GM23248 (cell line): ENCODE results near the gene C10orf105. TPM values are rescaled to one million over a fixed set of nuclear protein-coding genes. Genes with fewer than 3 reads are reported as not detected.

Experiments
- DNase-seq: peaks from one replicate; pipeline ENCODE4 v3.0.0-alpha.2; 2015
- H2AFZ ChIP-seq: fragments of 200-600 bp; sonication (generic); 2 replicates; pipeline ENCODE4 v1.6.1; 2016; ENCODE audit warnings: antibody characterized with exemption
- H3F3A ChIP-seq: fragments of 200-600 bp; sonication (generic); 2 replicates; pipeline ENCODE4 v1.6.1; 2016; ENCODE audit warnings: mild to moderate bottlenecking, antibody characterized with exemption, mixed run types; ENCODE audit not compliant: insufficient read depth
- H3K27ac ChIP-seq: fragments of 200-600 bp; sonication (generic); 2 replicates; pipeline ENCODE4 v1.5.1; 2016; ENCODE audit warnings: mild to moderate bottlenecking
- H3K27me3 ChIP-seq: fragments of 200-600 bp; sonication (generic); replicated peaks from 2 replicates; pipeline ENCODE4 v1.6.1; 2016; ENCODE audit warnings: mild to moderate bottlenecking; ENCODE audit not compliant: insufficient read depth
- H3K36me3 ChIP-seq: fragments of 200-600 bp; sonication (generic); 2 replicates; pipeline ENCODE4 v1.6.1; 2016; ENCODE audit warnings: low read depth, mild to moderate bottlenecking
- H3K4me1 ChIP-seq: fragments of 200-600 bp; sonication (generic); 2 replicates; pipeline ENCODE4 v1.6.1; 2016; ENCODE audit warnings: mild to moderate bottlenecking; ENCODE audit not compliant: insufficient read depth
- H3K4me2 ChIP-seq: fragments of 200-600 bp; sonication (generic); one replicate; pipeline ENCODE4 v1.6.1; 2016; ENCODE audit warnings: mild to moderate bottlenecking; ENCODE audit not compliant: unreplicated experiment
- H3K4me3 ChIP-seq: fragments of 200-600 bp; sonication (generic); 2 replicates; pipeline ENCODE4 v1.5.1; 2016; ENCODE audit warnings: mild to moderate bottlenecking
- H3K79me2 ChIP-seq: fragments of 200-600 bp; sonication (generic); 2 replicates; pipeline ENCODE4 v1.6.1; 2016; ENCODE audit warnings: mild to moderate bottlenecking; ENCODE audit not compliant: insufficient read depth
- H3K9ac ChIP-seq: fragments of 200-600 bp; sonication (generic); 2 replicates; pipeline ENCODE4 v1.6.1; 2016; ENCODE audit warnings: mild to moderate bottlenecking
- H3K9me2 ChIP-seq: fragments of 200-600 bp; sonication (generic); 2 replicates; pipeline ENCODE4 v1.6.1; 2016; ENCODE audit warnings: mixed run types, mild to moderate bottlenecking, moderate library complexity; ENCODE audit not compliant: insufficient read depth
- H3K9me3 ChIP-seq: fragments of 200-600 bp; sonication (generic); one replicate; pipeline ENCODE4 v1.6.1; 2017; ENCODE audit warnings: low read depth
- H4K20me1 ChIP-seq: fragments of 200-600 bp; sonication (generic); 2 replicates; pipeline ENCODE4 v1.6.0; 2016; ENCODE audit not compliant: insufficient read depth
- EZH2 ChIP-seq: fragments of 200-600 bp; sonication (generic); IDR thresholded peaks from 2 replicates; pipeline ENCODE4 v1.6.1; 2018; ENCODE audit warnings: antibody characterized with exemption, mild to moderate bottlenecking; ENCODE audit not compliant: insufficient read depth, poor library complexity, severe bottlenecking
- EZH2phosphoT487 ChIP-seq: fragments of 200-600 bp; sonication (generic); IDR thresholded peaks from 2 replicates; pipeline ENCODE4 v1.6.1; 2018; ENCODE audit warnings: antibody characterized with exemption, moderate library complexity, mild to moderate bottlenecking, low read depth; ENCODE audit not compliant: insufficient read depth
- WGBS, 2 experiments: methylation state at CpG; one replicate each; pipeline ENCODE4 v1.1.6; 2015 to 2017; ENCODE audit warnings: low lambda C conversion rate in 2 of 2, low coverage in 1 of 2; ENCODE audit errors: missing lambda C conversion rate in 2 of 2; 5-methylcytosine and 5-hydroxymethylcytosine counted together
- in situ Hi-C: fragments of 300-500 bp; cut with MboI; formaldehyde crosslinking; loops from 2 replicates; pipeline ENCODE4 v1.15.0; 2020
- polyA plus RNA-seq: library from polyadenylated mRNA; unstranded; fragments of >200 nt; fragmentation: Nextera tagmentation; extraction: Ambion mirVana; gene quantifications from 2 replicates; pipeline ENCODE4 v1.2.1, GENCODE V29; 2016
- total RNA-seq: library from RNA; depleted of rRNA; stranded (reverse); fragments of >200 nt; shearing (Covaris generic); gene quantifications from 2 replicates; pipeline ENCODE4 v1.2.3, GENCODE V29; 2014

C10orf105 gene
- total and polyA plus RNA-seq, 2 experiments from 2014 or later = not detected

DNA sequence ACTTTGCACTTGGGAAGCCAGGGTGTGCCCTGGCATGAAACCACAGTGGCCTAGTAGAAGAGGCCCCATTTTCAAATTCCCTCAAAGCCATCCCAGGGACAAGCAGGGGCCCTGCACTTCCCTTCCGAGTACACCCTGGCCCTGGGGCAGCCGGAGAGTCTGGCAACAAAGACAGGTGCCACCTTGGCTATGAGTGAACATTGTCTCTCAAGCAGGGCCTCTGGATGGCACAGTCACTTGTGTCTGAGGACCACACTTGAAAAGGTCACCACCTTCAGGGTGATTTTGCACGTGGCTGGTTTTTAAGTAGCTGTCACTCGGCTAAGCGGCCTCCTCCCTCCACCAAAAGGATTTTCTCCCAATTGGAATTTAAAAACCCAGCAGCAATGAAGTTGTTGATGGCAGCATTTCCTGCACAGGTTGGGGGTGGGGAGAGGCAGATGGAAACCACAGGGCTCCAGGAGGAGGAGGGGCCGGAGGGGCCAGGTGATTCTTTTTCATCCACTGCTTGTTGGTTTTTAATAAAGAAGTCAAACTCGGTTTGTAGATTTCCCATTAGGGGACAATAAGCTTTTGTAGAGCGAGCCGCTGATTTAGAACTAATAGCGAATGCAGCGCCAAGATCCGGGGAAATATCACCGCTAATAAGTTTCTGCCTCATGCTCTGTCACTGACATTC is 33.9 kb downstream of the C10orf105 start:
- H3K4me2 ChIP-seq = no peak overlapping the region
- WGBS, 2 experiments = 81 to 84% methylated on average over 13 of the region's 13 CpGs

DNA sequence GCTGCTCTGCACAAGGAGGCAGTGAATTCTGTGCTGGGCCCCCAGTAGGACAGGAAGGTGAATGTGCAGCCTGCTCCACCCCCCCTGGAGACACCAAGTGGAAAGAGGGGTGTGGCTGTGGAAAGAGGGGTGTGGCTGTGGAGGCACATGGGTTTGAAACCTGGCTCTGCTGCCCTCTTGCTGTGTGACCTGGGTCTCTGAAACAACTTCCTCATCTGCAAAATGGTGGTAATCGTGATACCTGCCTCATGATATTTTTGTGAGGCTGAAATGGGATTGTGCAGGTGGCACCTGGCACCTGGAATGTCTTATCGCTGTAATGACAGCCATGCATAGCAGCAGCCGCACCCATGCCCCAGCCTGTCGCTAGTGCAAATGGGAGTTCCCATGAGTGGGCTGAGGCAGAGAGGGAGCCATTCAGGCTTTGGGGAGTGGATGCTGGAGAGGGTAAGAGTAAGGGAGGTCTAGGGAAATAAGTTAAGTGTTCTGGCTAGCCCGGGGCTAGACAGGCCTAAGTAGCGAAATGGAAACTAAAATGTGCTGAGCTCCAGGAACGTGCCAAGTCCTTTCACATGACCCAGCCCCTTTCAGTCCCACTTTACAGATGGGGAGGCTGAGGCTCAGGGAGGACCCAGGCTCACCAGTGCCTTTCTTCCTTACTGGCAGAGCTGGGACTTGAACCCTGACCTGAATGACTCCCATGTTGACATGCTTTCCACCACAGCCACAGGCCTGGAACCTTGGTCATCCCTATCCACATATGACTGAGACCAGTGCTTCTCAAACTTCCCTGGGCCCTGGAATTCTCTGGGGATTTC is 35.0 kb downstream of the C10orf105 start:
- Histone ChIP-seq H3K4me2 (no peak overlapping the region), H3K9ac (no peak overlapping the region), H3K27me3 (peaks cover 28% of the 10 kb centered on the region), H3K79me2 (no peaks in the 10 kb centered on the region), H3K9me3 (no peaks in the 10 kb centered on the region), H4K20me1 (no peaks in the 10 kb centered on the region), H3K36me3 (no peaks in the 10 kb centered on the region), H2AFZ (no peak overlapping the region), H3K9me2 (no peaks in the 10 kb centered on the region), H3K27ac (no peak overlapping the region), H3K4me3 (no peak overlapping the region), H3F3A (peaks cover 4% of the 10 kb centered on the region; the same call in 1 of the 2 replicates), H3K4me1 (no peaks in the 10 kb centered on the region)
- peak; percentile 12 for DNase-seq
- in situ Hi-C loops = no loop called here
- no peak for TF ChIP-seq EZH2phosphoT487
- 71 to 76% methylated on average over 7 of the region's 7 CpGs for WGBS, 2 experiments

More for the DNA sequence above, 33.9 kb downstream of the C10orf105 start:
- Histone ChIP-seq H3K27ac (no peak overlapping the region), H3K79me2 (no peaks in the 10 kb centered on the region), H3K36me3 (no peaks in the 10 kb centered on the region), H3K9me3 (no peaks in the 10 kb centered on the region), H3K4me1 (no peaks in the 10 kb centered on the region), H3K9me2 (no peaks in the 10 kb centered on the region), H2AFZ (no peak overlapping the region), H4K20me1 (no peaks in the 10 kb centered on the region), H3F3A (peaks cover 4% of the 10 kb centered on the region; the same call in 1 of the 2 replicates), H3K9ac (no peak overlapping the region), H3K4me3 (no peak overlapping the region), H3K27me3 (peaks cover 29% of the 10 kb centered on the region)
- TF ChIP-seq EZH2 = no peak
- no peak for TF ChIP-seq EZH2phosphoT487
- in situ Hi-C loops = no loop called here
- DNase-seq = no peak

DNA sequence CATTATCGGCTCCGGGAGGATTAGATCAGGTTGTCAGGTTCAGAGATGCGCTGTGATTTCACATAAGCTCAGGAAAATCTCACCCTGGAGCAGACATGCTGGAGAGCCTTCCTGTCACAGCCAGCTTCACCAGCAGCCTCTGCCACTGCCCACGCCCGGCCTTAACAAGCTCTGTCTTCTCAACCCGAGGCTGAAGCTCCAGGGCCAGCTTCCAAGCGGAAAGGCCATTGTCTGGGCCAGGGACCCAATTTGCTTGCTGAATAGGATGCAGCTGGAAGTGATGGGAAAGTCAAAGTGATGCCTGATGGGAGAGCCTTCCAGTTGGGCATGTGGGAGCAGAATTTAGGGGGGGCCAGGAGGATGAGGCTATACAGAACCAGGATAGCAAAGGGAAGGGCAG is 36.3 kb downstream of the C10orf105 start:
- Histone ChIP-seq H2AFZ (no peak overlapping the region), H3K9me2 (no peaks in the 10 kb centered on the region), H3K27ac (no peak overlapping the region), H3K4me1 (no peaks in the 10 kb centered on the region), H3K4me2 (no peak overlapping the region), H3K9me3 (no peaks in the 10 kb centered on the region), H3K36me3 (no peaks in the 10 kb centered on the region), H3F3A (peaks cover 4% of the 10 kb centered on the region; the same call in 1 of the 2 replicates), H3K27me3 (peaks cover 28% of the 10 kb centered on the region), H3K79me2 (no peaks in the 10 kb centered on the region), H4K20me1 (no peaks in the 10 kb centered on the region), H3K9ac (no peak overlapping the region), H3K4me3 (no peak overlapping the region)
- in situ Hi-C loops = no loop called here
- TF ChIP-seq EZH2phosphoT487 = no peak
- peak; percentile 14 for DNase-seq
- WGBS, 2 experiments = 16 to 17% methylated on average over 7 of the region's 7 CpGs

DNA sequence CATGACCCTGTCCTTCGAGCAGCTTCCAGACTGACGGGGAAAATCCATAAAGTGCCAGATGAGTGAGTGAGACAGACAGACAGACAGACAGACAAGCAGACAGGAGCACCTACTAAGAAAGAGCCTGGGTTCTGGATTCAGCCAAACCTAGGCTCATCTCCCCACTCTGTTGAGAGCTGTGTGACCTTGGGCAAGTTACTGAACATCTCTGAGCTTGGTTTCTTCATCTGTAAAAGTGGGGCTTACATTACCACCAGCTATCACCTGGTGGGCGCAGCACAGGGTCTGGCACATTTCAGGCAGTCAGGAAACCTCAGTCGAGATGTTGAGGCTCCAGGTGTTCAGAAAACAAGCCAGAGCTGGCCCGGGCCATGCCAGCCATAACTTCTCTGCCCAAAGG is 37.6 kb downstream of the C10orf105 start:
- no peak overlapping the region for H3K4me3 ChIP-seq
- no peaks in the 10 kb centered on the region for H4K20me1 ChIP-seq
- no peaks in the 10 kb centered on the region for H3F3A ChIP-seq
- H3K79me2 ChIP-seq = no peaks in the 10 kb centered on the region
- WGBS, 2 experiments = 44 to 48% methylated on average over 5 of the region's 5 CpGs
- no peaks in the 10 kb centered on the region for H3K9me3 ChIP-seq
- no peak overlapping the region for H3K9ac ChIP-seq
- H3K4me1 ChIP-seq = no peaks in the 10 kb centered on the region
- no peaks in the 10 kb centered on the region for H3K36me3 ChIP-seq
- H3K27me3 ChIP-seq = peaks cover 28% of the 10 kb centered on the region
- TF ChIP-seq EZH2phosphoT487 = no peak
- no peak for TF ChIP-seq EZH2
- in situ Hi-C loops = no loop called here
- H3K9me2 ChIP-seq = no peaks in the 10 kb centered on the region
- no peak overlapping the region for H2AFZ ChIP-seq
- DNase-seq = no peak
- H3K4me2 ChIP-seq = no peak overlapping the region
- no peak overlapping the region for H3K27ac ChIP-seq
